NB4 (cell line): ENCODE results near the gene DMPK.

Source experiments
- CTCF ChIP-seq: IDR thresholded peaks from one replicate; pipeline ENCODE4 v1.5.1; 2012; ENCODE audit warnings: low read depth, low read length
- MAX ChIP-seq: IDR thresholded peaks from 2 replicates; pipeline ENCODE4 v1.6.1; 2011; ENCODE audit warnings: low read depth, low read length

- TF ChIP-seq CTCF (no peak), MAX (no peak)
These were observed 27.4 kb upstream of the DMPK start for GRCh38 chr19:45809643-45810159.
